GM19463 (cell line): ENCODE data around the gene CMSS1.

Experiments
- ATAC-seq: cut with Tn5 transposase; IDR thresholded peaks from one replicate; pipeline ENCODE4 v1.9.1; 2021; ENCODE audit warnings: mild to moderate bottlenecking, moderate library complexity; ENCODE audit not compliant: unreplicated experiment

Gene CMSS1

DNA sequence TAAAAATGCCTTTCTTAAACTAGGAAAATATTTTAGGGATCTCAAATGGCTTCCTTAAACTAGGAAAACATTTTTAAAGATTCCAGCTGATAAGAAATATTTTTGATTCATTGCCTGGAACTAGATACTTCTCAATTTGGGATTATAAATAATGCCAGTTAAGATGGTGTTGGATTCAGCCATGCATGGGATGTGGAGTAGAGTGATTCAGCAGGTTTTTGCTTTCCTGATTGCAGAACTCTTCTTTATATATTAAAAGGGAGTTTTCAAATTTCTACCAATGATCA is 281.1 kb downstream of the CMSS1 start:
- no peak for ATAC-seq

DNA sequence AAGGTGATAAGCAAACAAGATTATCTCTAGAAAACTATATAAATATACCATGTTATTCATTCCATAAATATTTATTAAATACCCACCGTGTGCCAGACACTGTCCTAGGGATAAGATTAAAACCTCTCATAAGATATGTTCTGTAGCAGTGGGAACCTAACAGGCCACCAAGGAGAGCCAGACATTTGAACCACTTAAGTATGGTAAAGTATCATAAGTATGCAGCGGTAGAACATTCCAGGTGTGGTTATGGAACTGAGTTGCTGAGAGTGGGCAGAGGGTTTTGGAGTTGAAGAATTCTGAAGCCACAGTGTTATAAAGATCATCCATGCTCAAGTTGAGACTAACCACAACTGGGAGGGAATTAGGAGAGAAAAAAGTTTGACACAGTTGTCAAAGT is 282.0 kb downstream of the CMSS1 start:
- ATAC-seq: no peak

DNA sequence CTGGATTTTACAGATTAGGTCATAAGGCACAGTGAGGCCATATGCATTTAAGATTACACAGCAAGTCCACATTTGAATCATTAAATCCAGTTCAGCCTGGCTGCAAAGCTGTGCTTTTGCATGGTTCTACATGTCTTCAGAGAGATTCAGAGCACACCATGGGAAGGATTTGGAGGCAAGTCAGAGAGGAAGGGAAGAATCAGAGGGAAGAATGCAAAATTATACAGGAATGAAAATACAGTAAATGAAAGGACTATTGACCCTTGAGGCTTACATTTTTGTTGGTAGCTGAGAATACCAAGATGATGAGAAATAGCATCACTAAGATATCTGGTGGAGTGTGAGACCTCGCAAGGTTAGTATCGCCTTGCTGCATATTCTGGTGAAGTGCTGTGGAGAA is 282.8 kb downstream of the CMSS1 start:
- no peak for ATAC-seq

DNA sequence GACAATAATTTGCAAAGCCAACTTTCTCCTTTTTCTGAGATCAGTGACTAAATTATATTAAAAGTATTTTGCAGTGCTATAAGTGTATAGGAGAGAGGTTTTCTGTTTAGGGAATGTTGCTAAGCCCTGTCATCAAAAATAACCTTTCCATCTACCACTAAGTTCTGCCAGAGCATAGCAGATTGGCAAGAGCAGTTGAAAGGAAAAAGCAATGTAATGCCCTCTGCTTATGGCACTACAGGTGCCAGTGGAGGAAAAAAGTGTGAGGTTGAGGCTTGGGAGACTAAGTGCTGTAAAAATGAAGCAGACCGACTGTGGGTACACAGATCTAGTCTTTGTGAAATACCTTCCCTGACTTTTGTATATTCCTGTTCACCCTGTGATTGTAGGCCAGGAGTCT is 285.1 kb downstream of the CMSS1 start:
- no peak for ATAC-seq

DNA sequence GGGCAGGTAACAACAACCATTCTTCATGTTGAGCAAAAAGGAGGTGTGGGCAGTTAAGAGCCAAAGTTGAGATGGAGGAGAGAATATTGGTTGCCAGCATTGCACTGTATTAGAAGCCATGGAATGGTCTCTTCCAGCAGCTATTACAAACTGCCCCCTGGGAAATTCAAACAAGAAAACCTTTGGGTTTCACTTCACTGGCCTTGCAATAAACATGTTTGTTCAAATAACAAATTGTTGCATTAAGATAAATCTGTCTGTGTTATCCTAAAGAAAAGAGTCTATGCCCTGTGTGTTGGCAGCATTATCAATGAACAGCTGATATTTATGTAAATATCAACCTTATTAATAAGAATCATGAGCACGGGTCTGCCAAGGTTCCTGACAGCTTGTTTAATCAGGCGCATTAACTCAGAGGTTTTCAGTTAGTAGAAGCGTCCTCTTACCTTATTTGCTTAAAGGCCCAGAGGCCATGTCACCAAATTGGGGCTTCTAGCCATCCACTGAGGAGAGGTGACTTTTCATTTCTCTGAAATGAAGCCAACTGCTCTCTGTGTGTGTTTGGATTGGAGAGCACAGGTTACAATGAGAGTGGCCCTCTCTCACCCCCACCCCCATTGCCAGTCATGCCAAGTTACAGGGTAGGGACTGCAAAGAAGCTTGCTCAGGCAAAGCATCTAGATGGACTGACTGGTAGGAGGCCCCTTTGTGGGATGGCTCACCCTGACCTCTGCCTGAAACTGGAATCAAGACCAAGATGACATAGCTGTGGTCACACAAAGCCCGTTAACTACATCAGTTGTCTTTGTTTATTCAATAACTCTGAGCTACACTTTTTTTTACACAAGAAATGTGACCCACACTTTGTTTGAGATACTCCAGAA is 286.1 kb downstream of the CMSS1 start:
- peak; percentile 86 for ATAC-seq

DNA sequence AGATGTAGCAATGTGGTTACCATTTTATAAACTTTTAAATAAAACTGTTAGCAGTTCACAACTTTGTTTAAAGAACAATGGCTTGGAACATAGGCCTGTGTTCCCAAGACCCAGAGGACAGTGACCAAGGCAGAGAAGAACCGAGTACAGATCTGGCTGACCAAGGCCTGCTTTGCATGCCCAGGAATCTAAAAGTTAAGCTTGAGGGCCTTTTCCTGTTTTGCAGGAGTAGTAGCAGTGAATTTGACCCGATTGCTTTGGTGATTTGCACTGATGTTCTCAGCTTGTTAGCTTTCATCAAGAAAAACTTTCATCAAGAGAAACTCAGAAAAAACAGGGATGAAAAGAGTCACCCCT is 286.8 kb downstream of the CMSS1 start:
- peak; percentile 27 for ATAC-seq

DNA sequence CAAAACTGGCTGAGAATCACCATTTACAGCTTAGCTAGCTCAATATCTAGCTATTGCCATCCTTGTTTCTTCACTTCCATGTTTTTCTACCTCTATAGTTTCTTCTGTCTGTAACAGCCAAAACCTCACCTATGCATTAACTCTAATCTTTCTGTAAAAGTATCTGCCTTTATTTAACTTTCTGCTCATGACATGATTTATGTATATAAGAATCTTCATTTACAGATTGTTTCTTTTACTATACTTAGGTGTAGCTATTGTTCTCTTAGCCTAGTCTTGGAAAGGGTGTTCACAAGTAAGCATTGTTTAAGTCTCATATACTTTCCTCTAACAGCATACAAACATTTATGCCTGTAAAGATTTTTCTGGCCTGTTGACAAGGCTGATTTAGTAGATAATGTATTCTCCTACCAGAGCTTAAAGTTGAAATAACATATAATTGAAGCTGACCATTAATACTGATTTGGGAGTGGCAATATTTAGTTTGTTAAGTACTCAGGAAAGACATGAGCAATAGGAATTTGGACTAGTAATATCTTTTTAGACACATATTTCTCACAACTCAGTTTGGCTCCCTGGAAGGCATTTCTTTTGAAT is 287.3 kb downstream of the CMSS1 start:
- no peak for ATAC-seq

DNA sequence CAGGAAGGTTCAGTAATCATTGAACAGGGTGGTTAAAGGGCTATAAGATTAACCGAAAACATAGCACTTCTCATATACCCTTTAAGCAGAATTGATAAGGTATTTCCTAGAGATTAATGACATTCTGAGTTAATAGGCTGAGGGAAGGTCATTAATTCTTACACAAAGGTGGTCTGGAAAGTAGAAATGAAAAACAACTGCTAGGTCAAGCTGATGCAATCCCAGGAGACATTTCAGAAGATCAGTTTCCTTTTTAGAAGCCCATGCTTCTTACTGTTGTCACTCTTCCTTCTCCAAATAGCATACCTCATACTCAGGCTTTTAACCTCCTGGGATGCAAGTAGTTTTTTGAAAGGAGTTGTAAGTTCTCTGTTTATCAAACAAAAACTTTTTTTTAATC is 287.8 kb downstream of the CMSS1 start:
- ATAC-seq: peak; percentile 32

DNA sequence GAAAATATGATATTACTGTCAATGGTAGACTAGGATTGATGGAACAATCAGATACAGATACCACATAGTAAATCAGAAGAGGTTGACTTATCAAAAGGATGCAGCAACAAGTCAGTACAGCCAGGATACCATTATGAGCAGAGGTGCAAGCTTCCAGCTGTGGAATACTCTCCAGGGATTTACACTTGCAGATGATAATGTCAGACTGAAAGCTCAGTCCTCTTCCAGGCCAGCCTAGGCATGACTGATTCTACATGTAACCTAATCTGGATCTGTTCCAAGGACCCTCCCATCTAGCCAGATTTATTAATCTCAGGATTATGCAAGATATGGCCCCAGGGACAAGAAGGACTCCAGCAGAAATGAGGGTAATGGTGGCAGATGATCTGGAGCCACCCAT is 288.4 kb downstream of the CMSS1 start:
- no peak for ATAC-seq

DNA sequence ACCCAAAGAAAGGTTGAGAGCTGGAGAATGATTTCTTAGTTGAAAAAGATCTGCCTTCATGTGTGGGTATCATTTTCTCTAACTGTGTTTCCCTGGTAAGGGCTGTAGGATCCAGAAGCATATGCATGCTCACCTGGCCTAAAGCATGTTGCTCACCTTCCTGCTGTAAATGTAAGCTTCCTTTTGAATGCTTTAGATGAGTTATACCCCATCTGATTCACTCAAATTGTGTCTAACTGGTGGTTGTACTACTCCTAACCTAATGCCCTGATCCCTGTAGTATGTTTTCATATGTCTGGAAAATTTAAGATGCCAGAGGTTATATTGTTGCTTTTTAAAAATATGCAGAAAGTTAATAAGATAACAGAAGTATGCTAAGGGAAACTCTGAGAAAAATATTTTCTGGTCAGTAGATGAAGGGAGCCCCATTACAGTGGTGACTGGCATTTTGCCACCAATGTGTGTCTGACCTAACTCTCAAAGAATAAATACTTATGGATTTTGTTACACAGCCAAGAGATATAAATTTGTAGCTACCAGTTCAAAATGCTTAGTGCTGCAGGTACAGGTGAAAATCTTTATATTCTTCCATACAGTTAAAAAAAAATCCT is 289.0 kb downstream of the CMSS1 start:
- ATAC-seq: no peak

DNA sequence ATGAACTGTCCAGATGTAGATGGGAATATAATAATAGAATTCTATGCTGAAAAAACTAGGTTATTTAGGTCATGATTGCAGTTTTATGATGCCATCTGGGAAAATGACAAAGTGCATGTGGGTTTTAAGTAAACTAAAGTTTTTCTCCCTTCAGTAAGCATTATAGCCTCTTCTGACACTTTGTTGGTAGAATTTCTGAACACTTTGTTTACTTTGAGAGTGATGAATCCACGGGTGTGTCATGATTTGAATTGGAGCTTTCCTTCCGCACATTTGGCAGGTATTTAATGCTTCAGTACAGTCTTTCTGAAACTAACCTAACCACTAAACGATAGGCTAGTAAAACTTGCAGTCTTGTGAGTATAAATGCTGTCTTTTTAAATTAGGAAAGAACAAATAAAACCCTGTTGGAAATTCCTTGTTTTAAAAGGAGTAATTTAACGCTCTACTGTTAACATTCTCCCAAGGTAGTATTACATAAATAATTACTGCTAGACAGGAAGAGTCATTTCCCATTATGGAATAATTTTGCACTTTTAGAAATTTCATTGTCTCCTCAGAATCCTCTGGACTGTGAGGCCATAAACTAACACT is 289.7 kb downstream of the CMSS1 start:
- no peak for ATAC-seq

DNA sequence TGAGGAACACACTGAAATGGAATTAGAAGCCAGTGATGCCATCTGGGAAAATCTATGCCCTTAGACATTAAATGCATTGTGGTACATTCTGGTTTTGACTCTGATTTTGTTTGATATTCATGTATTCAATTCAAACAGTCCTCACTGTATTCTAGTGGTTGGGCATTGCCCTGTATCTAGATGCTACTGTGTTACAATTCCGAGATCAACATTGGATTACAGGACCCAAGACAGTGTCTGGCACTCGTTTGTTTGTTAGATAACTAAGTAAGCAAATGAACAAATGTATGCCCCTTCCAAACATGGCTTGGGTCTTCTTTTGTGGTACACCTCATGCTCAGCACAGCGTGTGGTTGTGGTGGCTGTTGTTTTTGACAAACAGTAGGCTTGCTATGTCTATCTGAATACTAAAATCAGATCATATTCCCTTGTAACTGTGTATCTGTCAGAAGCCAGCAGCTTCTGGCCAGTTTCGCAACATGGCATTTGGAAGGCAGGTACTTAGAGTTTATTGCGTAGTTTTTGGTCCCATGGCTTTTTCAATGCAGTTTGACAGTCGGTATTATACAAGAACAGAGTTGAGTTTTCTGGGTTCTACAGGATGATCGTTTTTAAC is 290.9 kb downstream of the CMSS1 start:
- no peak for ATAC-seq

DNA sequence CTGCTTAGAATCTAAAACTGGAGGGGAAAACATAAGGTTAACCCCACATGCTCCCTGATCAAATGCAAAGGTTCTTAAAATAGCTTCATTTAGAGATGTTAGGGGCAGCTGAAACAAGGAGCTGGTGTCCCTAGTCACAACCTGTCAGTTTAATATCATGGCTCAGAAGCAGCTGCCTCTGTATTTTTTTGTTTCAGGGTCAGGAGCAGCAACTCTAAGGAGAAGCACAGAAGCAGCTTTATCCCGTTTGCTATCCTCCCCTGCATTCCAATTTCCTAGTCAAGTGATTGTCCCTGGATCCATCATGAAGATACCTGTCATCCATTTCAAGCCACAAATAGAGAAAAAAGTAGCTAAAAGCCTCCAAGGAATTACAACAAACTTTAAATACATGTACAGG is 292.5 kb downstream of the CMSS1 start:
- no peak for ATAC-seq

DNA sequence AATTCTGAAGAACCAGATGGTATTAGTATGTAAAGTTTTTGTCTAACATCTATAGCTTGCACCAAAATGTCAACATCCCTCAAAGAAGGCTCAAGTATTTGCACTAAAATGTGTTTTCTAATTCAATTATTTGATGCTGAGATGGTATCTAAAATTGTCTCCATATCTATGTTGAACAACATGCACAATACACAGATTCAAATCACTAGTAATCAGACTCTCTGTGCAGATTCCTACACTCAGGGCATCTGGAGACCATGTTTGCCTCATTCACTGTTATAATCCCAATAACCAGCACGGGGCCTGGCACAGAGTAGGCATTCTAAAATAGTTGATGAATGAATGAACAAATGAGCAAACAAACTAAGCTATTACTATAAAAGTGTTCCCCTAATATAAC is 294.1 kb downstream of the CMSS1 start:
- ATAC-seq: no peak

DNA sequence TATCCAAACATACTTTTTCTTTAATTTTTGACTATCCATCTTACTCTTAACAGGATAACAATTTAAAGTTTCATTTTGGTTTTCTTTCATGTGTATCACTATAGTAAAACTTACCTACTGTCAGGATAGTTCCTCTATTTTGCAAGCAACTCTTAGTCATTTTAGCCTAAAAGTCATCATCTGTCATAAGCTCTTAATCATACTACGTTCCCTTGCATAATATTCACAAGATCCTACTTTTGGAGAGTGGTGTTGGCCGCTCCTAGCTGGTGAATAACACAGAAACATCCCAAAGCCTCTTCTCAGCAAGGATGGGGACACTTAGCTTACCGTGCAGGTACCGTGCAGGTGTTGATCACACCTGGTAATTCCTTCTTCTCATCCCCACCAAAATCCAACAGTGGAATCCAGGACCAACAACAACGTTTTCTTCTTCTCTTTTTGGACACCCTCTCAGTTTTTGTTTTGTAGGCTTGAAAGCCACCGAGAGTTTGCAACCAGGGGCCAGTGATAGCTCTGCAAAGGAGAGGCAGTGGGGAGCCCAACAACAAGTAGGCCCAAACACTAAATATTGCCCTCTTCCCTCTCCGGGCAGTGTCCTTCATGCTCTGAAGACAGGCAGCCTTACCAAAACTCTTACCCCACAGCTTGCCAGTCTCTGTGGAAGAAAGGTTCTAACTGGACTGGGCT is 296.2 kb downstream of the CMSS1 start:
- ATAC-seq: no peak

DNA sequence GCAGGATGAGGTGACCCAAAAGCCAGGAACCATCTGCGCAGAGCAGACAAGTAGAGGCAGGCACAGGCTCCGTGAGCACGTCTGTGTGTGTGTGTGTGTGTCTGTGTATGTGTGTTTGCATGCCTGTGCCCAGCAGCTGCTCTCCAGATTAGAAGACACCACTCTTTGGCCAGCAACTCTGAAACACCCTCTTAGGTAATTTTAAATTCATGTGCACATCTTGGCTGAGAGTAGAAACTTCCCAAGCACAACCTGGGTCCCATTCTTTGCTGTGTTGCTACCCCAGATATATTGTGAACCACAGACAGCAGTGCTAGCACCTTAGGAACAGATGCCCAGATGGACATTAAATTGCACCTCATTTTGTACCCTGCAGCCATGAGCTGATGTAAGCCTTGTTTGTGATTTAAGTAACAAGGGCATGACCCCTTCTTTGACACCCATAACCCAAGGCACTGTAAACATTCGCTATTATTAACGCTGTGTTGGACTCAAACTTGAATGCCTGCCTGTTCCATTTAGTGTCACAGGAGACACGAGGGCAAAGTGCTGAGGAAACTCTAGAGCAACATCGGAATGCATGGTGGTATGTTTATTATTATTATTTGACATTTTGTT is 296.9 kb downstream of the CMSS1 start, which contains the start of gene FILIP1L:
Gene FILIP1L (minus strand): TSS at position 89 of the 618 bp plus-strand sequence.
- ATAC-seq: no peak

DNA sequence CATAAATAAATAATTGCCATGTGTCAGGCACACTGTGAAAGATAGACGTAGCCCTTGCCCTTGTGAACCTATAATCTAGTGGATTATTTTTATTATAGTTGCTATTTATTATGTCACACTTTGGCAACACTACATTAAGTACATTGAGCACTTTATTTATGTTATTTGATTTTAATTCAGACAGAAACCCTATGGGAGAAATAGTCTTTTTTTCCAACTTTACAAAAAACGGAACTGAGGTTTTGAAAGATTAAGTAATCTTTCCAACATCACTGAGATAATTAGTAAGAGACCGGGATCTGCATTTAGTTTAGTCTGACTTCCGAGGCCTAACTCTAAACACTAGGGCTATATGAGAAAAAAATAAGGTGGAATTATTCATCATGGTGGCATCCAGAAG is 299.4 kb downstream of the CMSS1 start:
- no peak for ATAC-seq

DNA sequence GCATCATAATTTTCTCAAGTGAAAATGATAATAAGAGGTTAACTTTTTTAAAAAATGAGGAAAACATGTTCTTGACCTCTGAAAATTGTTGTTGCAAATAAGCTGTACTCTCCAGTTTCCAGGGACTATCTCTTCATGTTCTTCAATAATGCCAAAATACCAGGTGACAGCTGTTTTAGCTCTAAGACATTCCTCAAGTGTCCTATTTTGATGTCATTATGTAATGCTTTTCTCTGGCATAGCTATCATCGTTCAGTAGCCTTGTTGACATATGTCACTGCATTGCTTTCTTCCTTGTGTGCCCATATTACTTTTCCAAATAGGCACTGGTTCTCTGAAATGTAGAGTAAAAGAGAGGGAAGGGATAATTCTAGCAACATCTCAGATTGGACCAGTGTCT is 302.4 kb downstream of the CMSS1 start:
- ATAC-seq: no peak

DNA sequence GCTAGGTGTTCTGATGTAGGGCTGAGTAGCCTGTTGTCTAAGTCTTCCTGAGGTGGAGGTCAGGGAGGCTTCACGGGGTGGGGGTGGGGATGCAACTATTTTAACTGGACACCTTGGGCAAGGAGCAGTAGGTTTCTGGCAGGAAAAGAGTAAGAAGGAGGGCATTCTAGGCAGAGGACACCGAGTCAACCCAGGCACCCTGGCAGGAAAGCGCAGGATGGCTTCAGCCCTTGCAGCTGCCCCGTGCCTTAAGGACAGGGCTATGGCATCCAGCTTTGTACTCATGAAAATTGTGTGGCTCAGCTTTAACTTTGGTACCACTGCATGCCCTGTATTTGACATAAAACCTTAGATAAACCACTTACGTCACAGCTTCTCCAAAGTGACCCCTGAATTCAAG is 303.0 kb downstream of the CMSS1 start:
- no peak for ATAC-seq

DNA sequence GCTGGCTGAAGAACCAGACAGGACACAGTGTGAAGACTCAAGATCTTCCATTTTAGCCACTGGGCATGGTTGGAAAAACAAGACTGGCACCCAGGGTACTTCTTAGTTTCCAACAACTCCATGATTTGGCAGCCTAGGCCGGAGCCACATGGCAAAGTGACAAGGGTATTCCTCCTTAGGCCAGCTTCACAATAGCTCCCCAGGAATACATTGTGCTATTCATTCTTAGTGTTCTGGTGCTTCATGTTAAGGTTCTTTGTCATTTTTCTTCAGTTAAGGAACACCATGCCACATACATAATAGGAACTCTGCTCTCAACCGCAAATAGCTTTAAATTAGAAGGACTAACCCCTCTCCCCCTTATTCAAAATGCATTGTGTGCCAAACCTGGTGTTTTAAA is 304.7 kb downstream of the CMSS1 start:
- no peak for ATAC-seq

DNA sequence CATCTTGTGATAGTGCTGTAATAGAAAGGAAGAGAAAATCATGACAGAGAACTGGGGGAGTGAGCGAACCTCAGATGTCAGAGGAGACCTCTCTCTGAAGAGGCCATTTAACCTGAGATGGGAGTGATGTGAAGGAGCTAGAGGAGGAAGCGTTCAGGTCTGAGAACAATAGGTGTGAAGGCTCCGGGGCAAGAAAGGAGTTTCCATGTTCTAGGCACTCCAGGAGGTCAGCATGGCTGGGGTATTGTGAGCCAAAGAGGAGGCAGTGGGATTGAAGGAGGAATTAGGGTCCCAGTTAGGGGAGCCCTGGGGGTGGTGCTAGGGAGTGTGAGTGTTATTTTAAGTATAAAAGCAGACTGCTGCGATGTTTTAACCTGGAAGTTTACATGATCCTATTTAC is 305.4 kb downstream of the CMSS1 start:
- no peak for ATAC-seq
